Memory B cell (primary cell): ENCODE results near the gene FAM13B.
"Not testable (repeated sequence)": the region's sequence is repeated elsewhere in the genome, so short reads cannot be mapped to it uniquely, and the experiment has no call there.

Experiments
- ATAC-seq: fragments of 150-1000 bp; cut with Tn5 transposase; 2 replicates; pipeline ENCODE4 v1.10.0; 2021; ENCODE audit warnings: low read depth, mild to moderate bottlenecking, moderate library complexity
- DNase-seq, 2 donors: peaks; one replicate each; pipeline ENCODE4 v3.0.0; 2022; ENCODE audit warnings: low spot score in 2 of 2
- H3K27ac Mint-ChIP-seq: one replicate; pipeline ENCODE4 v1.8.0; 2022; ENCODE audit warnings: mild to moderate bottlenecking, moderate library complexity, mixed read lengths
- H3K27me3 Mint-ChIP-seq: one replicate; pipeline ENCODE4 v1.8.0; 2022; ENCODE audit warnings: mixed read lengths
- H3K36me3 Mint-ChIP-seq: one replicate; pipeline ENCODE4 v1.8.0; 2022; ENCODE audit warnings: mild to moderate bottlenecking, mixed read lengths
- H3K4me1 Mint-ChIP-seq: one replicate; pipeline ENCODE4 v1.8.0; 2022; ENCODE audit warnings: mixed read lengths
- H3K4me3 Mint-ChIP-seq: one replicate; pipeline ENCODE4 v1.8.0; 2022; ENCODE audit warnings: mild to moderate bottlenecking, moderate library complexity, mixed read lengths
- H3K9me3 Mint-ChIP-seq: one replicate; pipeline ENCODE4 v1.8.0; 2022; ENCODE audit warnings: mixed read lengths

Gene FAM13B

DNA sequence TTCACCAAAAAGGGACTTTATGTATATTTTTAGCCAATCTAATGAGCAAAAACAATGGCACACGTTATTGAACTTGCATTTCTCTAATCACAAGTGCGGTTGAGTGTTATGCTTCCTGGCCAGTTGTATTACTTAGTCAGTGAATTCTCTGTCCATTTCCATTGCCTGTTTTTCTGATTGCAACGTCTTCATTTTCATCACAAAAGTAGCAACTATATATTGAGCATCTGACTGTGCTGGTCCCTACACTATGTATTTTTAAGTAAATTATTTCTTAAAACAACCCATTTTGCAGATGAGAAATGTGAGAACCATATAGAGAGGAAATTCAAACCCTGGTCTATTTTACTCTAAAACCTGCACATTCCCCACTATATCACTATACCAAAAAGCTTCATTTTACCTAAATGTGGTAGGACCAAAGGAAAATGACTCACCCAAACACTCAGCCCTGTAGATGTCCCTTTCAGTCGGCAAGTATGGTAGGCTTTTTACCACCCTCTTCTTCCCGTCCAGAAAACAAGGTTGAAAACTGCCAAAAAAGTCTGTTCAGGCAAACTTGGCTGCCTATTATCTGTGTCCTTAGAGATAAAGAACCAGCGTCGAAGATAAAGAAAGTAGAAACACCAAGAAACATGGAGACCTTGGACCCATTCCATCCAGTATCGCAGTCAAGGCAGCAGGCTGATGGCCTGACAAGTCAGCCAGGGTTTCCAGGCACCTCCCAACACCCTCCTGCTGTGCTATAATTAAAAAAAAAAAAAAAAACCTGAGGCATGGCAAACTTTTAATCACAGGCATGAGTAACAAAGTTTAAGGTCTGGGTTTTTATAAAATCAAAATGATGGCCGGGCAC, 18.8 kb upstream of the FAM13B start:
- Mint-ChIP-seq H3K27ac (no peak overlapping the region), H3K4me3 (no peak overlapping the region), H3K9me3 (no peaks in the 10 kb centered on the region), H3K27me3 (no peaks in the 10 kb centered on the region), H3K36me3 (no peaks in the 10 kb centered on the region), H3K4me1 (peaks cover 3% of the 10 kb centered on the region)
- ATAC-seq, result no peak
- DNase-seq, result no peak

DNA sequence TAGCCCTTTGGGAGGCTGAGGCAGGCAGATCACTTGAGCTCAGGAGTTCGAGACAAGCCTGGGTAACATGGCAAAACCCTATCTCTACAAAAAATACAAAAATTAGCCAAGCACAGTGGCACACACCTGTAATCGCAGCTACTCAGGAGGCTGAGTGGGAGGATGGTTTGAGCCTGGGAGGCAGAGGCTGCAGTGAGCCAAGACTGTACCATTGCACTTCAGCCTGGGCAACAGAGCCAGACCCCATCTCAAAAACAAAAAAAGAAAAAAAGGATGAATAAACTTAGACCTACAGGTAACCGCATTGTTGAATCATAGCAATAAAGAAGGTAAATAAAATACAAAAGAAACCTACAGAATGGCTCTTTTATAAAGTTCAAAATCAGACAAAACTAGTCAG, 12.4 kb upstream of the FAM13B start:
- ATAC-seq, H3K27ac Mint-ChIP-seq, H3K4me3 Mint-ChIP-seq, DNase-seq, H3K9me3 Mint-ChIP-seq, H3K27me3 Mint-ChIP-seq, H3K4me1 Mint-ChIP-seq, H3K36me3 Mint-ChIP-seq: not testable (repeated sequence)

DNA sequence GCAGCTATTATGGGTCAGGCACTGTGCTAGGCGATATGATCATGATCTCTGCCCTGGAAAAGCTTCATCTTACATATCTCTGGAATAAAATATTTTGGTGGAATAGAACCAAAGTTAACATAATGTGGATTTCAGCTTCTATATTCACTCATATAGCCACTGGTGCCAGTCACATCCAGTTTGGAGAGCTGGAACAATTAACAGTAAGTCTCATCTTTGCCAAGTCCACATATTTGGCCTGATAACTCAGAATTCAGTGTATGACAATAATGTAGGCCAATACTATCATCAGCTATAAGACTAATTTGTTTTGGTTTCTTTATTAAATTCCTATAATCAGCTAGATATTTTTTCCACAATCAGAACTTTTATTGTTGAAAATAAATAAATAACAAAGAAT, 5.9 kb upstream of the FAM13B start:
- H3K9me3 Mint-ChIP-seq, result no peaks in the 10 kb centered on the region
- no peaks in the 10 kb centered on the region for H3K27me3 Mint-ChIP-seq
- H3K36me3 Mint-ChIP-seq, result peaks cover 2% of the 10 kb centered on the region
- ATAC-seq (no peak), DNase-seq (no peak)
- H3K4me1 Mint-ChIP-seq, result peaks cover 11% of the 10 kb centered on the region
- no peak overlapping the region for H3K4me3 Mint-ChIP-seq
- H3K27ac Mint-ChIP-seq, result no peak overlapping the region

DNA sequence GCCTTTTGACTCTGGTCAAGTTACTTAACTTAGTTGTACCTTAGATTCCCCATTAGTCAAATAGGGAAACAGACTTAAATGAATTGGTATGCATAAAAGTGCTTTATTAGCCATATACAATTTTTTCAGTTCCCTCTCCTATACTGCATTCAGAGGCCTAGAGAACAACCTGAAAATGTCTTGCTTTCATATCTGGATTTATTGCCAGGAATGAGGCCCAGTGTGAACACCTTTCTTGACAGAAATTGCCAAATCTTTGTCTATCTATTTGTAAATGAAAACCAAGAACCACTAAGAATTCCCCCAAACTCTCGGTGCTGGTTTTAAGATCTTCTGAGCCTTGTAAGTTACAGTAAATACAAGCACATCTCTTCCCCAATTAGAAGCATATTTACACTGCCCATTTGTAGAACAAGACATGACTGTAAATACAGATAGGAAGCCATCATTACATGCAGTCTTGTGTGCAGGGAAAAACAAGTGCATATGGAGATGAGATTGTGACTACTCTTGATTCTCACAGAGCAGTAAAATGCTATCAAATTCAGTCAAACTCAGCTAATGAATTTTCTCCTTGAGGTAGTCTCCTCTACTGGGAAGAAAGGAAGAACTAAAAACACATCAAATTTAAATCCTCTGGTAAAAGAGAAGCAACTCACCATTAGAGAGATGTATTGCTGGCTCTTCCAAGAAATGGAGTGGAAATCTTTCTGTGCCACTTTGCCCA, 5.2 kb upstream of the FAM13B start:
- Mint-ChIP-seq H3K36me3 (peaks cover 2% of the 10 kb centered on the region), H3K4me1 (peaks cover 15% of the 10 kb centered on the region)

DNA sequence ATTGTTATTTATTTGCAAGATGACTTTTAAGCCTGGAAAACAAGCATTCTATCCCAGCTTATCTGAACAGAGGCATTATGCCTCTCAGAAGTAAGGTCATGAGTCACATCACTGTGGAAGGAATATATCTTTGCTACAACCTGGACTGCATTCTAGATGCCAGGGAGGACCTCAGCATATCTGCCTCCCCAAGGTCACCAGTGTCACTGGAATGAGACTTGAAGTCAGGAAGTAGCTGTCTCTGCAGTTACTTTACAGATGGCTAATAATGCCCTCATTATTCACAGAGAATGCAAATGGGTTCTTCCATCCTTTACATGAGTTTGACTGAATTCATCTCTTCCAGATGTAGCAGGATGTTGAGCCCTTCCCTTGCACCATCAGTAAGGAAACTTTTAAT, 4.4 kb upstream of the FAM13B start:
- Mint-ChIP-seq H3K4me3 (no peak overlapping the region), H3K4me1 (peaks cover 15% of the 10 kb centered on the region), H3K27me3 (no peaks in the 10 kb centered on the region), H3K27ac (no peak overlapping the region), H3K36me3 (peaks cover 2% of the 10 kb centered on the region), H3K9me3 (no peaks in the 10 kb centered on the region)
- ATAC-seq (no peak), DNase-seq (no peak)

More for the DNA sequence above, 5.2 kb upstream of the FAM13B start:
- ATAC-seq, result no peak
- no peak for DNase-seq
- Mint-ChIP-seq H3K4me3 (no peak overlapping the region), H3K27me3 (no peaks in the 10 kb centered on the region), H3K27ac (peak overlapping the region; percentile 48), H3K9me3 (no peaks in the 10 kb centered on the region)

DNA sequence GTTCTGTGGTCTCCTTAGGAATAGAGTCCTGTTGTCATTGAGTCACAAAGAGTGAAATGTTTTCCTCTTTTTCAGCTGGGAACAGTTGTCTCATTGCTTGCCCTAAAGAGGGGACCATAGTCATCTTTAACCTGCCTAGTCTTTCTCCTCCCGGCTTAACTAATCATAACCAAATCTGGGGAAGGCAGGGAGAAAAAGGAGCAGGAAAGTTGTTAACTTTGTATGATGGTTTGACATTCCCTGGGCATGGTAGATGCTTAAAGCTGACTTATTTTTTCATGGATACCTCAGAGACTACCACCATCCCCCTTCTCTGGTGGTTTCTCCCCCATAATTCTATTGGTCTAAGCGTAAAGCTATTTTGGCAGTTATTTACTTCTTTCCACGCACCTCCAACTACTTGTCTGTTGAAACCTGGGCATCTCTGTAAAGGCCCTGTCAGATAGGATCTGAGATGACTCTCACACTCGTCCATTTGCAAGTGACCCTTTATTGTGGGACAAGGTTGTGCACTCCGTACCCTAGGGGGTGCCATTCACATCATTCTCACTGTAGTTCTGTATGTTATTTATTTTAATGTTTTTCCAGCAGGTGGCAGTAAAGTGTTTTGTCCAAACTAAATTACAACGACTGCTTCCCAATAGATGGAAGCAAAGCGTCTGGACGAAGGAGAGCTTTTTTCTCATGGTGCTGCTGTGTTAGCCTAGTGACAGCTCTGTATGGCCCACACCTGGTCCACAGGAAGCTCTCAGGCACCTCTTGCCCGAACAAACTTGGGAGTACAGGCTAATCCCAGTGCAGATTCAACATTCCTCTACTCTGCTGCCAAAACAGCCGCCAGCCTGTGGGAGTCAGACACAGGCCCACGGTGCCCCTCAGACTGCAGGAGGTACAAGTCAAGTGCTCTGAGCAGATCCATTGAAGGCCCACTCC, 3.0 kb upstream of the FAM13B start:
- Mint-ChIP-seq H3K9me3 (no peaks in the 10 kb centered on the region), H3K27me3 (no peaks in the 10 kb centered on the region), H3K27ac (peak overlapping the region; percentile 31), H3K36me3 (peaks cover 2% of the 10 kb centered on the region), H3K4me3 (no peak overlapping the region), H3K4me1 (peaks cover 17% of the 10 kb centered on the region)
- DNase-seq (peak; percentile 51 to 71), ATAC-seq (peak; percentile 43)

DNA sequence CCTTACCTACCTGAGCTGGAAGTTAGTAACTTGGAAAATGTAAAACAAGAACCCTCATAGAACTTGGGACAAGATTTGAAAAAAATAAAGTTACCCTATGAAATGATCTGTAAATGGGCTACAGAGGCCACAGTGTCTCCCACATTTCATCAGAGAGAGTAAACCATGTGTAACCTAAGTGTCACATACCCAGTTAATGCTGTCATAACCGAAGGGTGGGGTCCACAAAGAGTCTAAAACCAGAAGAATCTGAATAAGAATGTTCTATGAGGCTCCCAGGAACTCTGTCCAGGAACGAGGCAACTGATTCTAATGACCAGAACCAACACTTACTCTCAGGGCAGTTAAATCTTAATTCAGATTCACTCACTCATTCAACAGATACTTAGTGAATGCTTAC, 1.0 kb upstream of the FAM13B start:
- H3K27ac Mint-ChIP-seq, result peak overlapping the region; percentile 98
- H3K4me3 Mint-ChIP-seq, result peak overlapping the region; percentile 99
- no peaks in the 10 kb centered on the region for H3K9me3 Mint-ChIP-seq
- DNase-seq (no peak), ATAC-seq (no peak)
- H3K27me3 Mint-ChIP-seq, result no peaks in the 10 kb centered on the region
- H3K4me1 Mint-ChIP-seq, result peaks cover 32% of the 10 kb centered on the region
- H3K36me3 Mint-ChIP-seq, result peaks cover 2% of the 10 kb centered on the region

DNA sequence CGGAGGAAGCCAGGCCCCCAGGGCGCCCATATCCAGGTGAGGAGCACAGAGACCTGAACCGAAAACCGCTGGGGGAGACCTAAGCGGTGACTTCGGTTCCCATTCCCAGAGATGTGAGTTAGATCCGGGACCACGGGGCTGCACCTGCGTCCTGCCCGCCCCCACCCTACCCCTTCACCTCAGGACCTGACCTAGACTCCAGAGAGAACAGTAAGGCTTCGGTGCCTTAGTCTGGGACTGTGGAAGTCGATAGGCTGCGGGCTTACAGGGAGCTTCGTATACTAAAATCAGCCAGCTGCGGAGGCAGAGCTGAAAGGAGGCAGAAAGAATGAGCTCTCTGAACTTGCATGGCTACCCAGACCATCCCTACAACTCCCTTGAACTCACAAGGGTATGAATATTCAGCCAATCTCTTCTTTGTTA, 518 bp upstream of the FAM13B start:
- Mint-ChIP-seq H3K27me3 (no peaks in the 10 kb centered on the region), H3K4me1 (peaks cover 32% of the 10 kb centered on the region), H3K36me3 (peaks cover 2% of the 10 kb centered on the region)

DNA sequence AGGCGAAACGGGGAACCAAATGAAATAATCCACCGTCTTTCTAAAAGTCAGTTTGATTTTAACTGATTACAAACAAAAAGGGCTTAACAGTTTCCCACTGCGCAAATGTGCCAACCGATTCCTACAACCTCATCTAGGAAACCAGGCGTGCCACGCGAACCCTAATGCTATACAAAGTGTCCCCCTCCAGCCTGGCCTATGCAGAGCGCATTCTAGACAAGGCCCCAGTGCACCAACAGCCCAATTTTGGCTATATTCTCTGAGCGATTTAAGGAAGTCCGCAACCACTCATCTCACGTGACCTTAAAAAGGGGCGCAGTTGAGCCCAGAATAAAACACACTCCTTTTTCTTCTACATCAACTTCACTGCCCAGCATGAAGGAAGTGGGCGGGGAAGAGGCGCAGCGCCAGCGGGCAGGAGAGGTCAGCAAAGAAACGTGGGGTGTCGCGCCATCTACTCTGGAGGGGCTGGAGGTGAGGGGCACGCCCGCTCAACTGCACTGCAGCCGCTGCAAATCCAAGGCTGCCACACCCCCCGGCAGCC, 779 bp downstream of the FAM13B start:
- Mint-ChIP-seq H3K9me3 (no peaks in the 10 kb centered on the region), H3K4me3 (peak overlapping the region; percentile 99), H3K4me1 (peaks cover 37% of the 10 kb centered on the region), H3K27ac (peak overlapping the region; percentile 98), H3K27me3 (no peaks in the 10 kb centered on the region), H3K36me3 (peaks cover 5% of the 10 kb centered on the region)
- no peak for DNase-seq
- ATAC-seq, result peak; percentile 57

More for the DNA sequence above, 518 bp upstream of the FAM13B start:
- no peak for ATAC-seq
- peak overlapping the region; percentile 98 for H3K27ac Mint-ChIP-seq
- no peak for DNase-seq
- H3K4me3 Mint-ChIP-seq, result peak overlapping the region; percentile 99
- no peaks in the 10 kb centered on the region for H3K9me3 Mint-ChIP-seq

DNA sequence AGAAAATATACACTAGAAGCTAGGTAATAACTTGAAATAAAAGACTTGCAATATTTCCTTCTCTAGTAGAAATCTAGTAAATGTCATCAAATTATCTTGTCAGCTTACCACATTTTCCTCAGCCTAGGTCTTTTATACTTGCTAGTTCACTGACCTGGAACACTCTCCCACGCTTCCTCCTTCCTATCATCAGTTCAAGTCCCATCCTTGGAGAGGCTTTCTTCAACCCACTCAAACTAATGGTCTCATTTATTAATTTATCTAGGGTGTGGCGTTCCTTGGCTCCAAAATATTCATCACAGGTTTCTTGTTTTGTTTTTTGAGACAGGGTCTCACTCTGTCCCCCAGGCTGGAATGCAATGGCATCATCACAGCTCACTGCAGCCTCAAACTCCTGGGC, 2.9 kb downstream of the FAM13B start:
- Mint-ChIP-seq H3K27me3 (no peaks in the 10 kb centered on the region), H3K27ac (peak overlapping the region; percentile 98), H3K4me1 (peaks cover 43% of the 10 kb centered on the region), H3K36me3 (peaks cover 5% of the 10 kb centered on the region), H3K9me3 (no peaks in the 10 kb centered on the region), H3K4me3 (peak overlapping the region; percentile 65)
- DNase-seq (no peak), ATAC-seq (no peak)

DNA sequence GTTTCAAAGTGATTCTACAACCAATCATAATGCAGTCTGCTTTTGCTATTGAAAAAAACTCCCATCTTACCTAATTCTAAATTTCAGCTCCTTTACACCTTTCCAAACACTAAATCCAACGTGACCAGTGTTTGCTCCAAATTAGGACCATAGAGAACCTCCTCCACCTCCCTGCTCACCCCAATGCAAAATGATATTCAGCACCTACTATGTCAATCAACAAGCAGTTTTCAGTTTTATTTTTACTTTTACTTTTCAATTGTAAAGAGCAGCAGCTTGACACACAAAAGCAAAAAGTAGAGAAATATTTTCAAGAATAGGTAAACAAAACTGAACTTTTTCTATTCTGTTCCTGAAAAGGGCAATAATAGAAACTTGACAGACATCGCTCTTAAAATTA, 3.4 kb downstream of the FAM13B start:
- DNase-seq (no peak), ATAC-seq (no peak)
- Mint-ChIP-seq H3K36me3 (peaks cover 5% of the 10 kb centered on the region), H3K9me3 (no peaks in the 10 kb centered on the region), H3K4me3 (peak overlapping the region; percentile 63), H3K27me3 (no peaks in the 10 kb centered on the region), H3K27ac (peak overlapping the region; percentile 98), H3K4me1 (peaks cover 48% of the 10 kb centered on the region)

DNA sequence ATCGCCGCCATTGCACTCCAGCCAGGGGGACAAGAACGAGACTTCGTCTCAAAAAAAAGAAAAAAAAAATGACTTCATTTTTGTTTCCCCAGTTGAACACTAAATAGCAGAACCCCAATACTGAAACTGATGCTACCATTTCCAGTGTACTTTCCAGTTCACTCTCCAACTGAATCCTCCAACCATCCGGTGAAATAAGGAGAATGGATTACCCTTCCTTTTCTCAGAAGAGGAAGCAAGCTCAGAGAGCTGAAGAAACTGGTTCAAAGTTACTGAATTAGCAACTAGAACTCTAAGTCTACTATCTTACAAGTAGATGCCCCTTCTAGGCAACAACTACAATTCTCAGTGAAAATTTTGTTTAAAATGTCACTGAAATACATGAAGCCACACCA, 3.9 kb downstream of the FAM13B start:
- H3K4me3 Mint-ChIP-seq, result peak overlapping the region; percentile 64
- peaks cover 51% of the 10 kb centered on the region for H3K4me1 Mint-ChIP-seq
- no peaks in the 10 kb centered on the region for H3K27me3 Mint-ChIP-seq
- H3K27ac Mint-ChIP-seq, result peak overlapping the region; percentile 98
- H3K36me3 Mint-ChIP-seq, result peaks cover 7% of the 10 kb centered on the region
- no peak for ATAC-seq
- no peak for DNase-seq
- H3K9me3 Mint-ChIP-seq, result no peaks in the 10 kb centered on the region

DNA sequence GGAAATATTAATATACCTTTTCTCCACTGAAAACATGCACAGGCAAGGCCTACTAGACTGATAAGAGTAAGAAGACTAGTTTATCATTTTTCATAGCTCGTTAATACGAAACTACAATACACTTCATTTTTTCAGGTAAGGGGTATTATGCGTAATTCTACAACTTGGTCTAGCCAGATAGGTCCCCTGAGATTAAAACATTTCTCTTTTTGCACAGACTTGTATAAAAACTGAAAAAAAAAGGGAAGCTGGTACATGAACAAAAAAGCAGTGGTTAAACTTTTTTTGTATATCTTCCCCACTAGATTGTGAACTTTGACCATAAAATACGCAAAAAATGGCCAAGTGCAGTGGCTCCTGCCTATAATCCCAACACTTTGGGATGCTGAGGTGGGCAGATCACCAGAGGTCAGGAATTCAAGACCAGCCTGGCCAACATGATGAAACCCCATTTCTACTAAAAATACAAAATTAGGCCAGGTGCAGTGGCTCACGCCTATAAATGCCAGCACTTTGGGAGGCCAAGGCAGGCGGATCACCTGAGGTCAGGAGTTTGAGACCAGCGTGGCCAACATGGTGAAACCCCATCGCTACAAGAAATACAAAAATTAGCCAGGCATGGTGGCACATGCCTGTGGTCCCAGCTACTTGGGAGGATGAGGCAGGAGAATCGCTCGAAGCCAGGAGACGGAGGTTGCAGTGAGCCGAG, 4.5 kb downstream of the FAM13B start:
- H3K36me3 Mint-ChIP-seq, H3K9me3 Mint-ChIP-seq, H3K27me3 Mint-ChIP-seq: not testable (repeated sequence)
- ATAC-seq, result peak; percentile 44
- peak overlapping the region; percentile 64 for H3K4me3 Mint-ChIP-seq
- DNase-seq, result peak; percentile 18 to 53
- peak overlapping the region; percentile 98 for H3K27ac Mint-ChIP-seq
- H3K4me1 Mint-ChIP-seq, result peaks cover 48% of the 10 kb centered on the region
